Activated naive CD4-positive, alpha-beta T cell treated with Interleukin-2 at 50 U/mL for 16 hours (primary cell): ENCODE results near the gene MAN1A2.
"Not testable (repeated sequence)": the region's sequence is repeated elsewhere in the genome, so short reads cannot be mapped to it uniquely, and the experiment has no call there.

Experiments used
- DNase-seq: peaks from one replicate; pipeline ENCODE4 v3.0.0-alpha.2; 2020

MAN1A2 gene

GRCh38 chr1:117367046-117368025 is at the start of gene MAN1A2:
MAN1A2 (plus strand) TSS chr1:117367449; CDS start chr1:117368184, 735 bp downstream.
- DNase-seq = peak; percentile 73

DNA sequence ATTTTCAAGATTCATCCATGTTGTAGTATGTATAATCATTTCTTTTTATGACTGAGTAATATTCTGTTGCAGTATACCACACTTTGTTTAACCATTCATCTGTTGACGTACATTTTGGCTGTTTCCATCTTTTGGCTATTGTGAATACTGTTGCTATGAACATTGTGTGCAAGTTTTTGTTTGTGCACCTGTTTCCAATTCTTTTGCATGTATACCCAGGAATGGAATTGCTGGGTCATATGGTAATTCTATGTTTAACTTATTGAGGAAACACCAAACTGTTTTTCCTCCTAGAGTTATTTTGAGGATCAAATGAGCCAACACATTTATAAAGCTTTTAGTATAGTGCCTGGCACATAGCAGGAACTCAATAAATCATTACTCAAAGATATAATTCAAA is 49.2 kb upstream of the MAN1A2 start:
- DNase-seq = no peak

DNA sequence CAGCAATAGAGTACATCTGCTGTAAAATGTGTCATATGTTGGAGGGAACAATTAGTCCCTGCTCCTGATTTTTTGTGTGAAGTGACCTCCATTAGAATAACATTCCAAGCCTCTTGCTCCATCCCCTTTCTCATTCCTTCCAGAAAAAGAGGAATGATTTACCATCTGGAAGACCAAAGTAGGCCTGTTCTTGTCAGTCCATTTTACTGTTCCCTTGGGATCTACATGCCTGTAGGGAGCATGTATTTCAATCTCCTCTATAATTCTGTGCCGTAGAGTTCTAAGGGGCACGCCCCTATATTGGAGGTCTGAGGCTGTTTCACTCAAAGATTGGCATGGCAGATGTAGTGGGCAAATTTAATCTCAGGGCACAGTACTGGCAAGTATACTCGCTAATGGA is 48.8 kb upstream of the MAN1A2 start:
- no peak for DNase-seq

DNA sequence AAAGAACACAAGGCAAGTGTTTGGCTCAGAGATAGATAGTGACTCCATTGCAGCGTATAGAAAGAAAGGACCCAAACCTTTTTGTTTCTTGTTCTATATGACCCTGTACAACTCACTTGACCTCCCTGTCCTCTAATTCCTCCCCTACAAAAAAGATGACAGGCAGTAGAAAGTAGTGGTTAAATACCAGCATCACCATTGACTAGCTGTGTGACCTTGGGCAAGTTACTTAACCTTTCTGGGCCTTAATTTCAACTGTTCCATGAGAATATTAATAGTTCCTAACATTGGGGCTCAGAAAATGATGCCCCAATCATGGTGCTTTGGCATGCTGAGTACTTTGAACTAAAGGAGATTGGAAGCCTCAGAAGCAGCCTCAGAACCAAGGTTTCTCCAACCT is 46.7 kb upstream of the MAN1A2 start:
- DNase-seq = no peak

DNA sequence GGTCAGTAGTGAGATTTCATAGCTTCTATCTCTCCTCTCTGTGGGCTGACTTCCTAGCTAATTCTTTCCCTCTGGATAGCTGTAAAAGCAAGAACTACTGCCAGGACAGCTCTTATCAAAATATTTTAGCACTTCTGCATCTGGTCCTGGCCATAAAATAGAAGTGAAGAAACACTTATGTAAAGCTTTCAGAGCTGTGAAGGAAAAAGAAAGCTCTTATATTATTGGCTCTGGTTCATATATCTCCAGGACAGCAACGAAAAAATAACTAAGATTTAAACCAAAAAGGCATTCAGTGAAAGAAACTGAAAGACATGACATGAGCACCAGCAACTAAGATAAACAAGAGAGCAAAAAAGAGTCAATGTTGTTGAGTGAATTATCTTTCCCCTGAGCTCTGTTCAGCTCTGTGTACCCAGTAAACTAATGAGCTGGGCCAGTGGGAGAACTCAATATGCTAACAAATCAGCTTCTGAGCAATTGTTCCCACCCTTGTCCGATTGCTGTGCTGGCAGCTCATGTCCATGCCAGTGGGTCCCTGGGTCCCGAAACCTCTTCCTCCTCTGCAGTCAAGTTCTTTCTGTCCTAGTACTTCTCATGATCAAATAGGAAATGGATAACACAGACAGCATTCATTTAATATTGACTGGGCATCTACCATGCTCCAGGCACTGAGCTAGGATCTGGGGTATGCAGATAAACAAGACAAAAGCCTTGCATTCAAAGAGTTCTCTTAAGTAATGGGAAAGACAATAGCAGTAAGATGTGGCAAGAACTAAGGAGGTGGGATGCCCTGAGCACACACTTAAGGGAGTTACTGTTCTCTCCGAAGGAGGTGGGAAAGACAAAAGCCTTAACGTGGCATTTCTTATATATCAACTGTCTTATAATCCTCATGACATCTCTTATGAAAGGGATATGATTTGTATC is 45.3 kb upstream of the MAN1A2 start:
- no peak for DNase-seq

GRCh38 chr1:117324357-117324756 is 42.9 kb upstream of the MAN1A2 start:
- no peak for DNase-seq

GRCh38 chr1:117326035-117326434 is 41.2 kb upstream of the MAN1A2 start:
- DNase-seq = not testable (repeated sequence)

DNA sequence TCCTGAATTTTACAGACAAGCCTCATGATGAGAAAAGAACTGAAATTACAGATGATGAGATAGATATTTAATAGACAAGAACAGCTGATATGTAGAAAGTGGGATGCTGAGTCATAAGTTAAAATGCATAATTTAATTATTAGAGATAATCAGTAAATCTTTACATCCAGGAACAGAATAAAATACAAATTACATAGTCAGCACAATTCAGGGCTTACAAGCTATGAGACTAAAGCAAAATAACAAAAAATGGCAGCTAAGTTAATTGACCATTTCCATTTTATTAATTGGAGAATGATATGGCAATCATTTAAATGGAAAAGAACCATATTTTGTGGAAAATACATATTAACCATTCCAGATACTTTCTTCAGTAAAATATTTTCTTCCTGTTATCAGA is 40.2 kb upstream of the MAN1A2 start:
- no peak for DNase-seq

- DNase-seq = no peak
These were observed 31.7 kb upstream of the MAN1A2 start for GRCh38 chr1:117335376-117336086.

- DNase-seq = no peak
These were observed 31.0 kb upstream of the MAN1A2 start for GRCh38 chr1:117336088-117336817.

GRCh38 chr1:117339866-117340700 is 27.2 kb upstream of the MAN1A2 start:
- DNase-seq = no peak

DNA sequence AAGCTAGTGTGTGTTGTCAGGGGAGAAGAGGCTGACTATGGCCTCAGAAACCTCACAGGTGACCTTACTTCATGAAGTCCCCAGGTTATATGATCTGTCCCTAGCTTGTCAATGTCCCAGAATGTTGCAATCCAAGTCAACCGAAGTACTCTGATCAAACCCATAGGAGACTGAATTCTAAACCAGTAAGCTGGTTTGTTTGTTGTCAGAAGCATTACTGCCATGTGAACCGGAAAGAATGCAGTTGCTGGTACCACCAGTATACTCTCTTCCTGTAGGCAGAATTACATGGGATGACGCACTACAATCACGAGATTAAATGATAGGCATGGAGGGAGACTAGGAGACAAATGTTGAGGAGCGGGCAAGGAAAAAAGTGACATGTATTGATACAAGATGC is 26.1 kb upstream of the MAN1A2 start:
- no peak for DNase-seq

DNA sequence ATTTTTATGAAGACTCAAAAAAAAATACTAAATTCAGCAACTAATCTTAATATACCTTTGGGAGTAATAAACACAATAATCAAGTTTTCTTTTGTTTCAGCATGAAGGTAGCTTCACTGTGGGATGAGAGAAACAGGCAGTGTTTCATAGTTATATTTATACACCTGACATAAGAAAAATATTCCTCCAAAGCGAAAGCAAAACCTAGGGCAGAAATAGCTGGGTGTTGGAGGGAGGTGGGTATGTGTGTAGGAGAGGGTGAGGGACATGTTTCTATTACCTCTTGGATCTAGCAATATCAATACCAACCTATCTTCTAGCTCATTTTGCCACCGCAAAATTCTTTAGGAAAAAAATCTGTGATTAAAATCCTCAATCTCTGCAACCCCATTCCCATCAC is 24.9 kb upstream of the MAN1A2 start:
- DNase-seq = no peak

DNA sequence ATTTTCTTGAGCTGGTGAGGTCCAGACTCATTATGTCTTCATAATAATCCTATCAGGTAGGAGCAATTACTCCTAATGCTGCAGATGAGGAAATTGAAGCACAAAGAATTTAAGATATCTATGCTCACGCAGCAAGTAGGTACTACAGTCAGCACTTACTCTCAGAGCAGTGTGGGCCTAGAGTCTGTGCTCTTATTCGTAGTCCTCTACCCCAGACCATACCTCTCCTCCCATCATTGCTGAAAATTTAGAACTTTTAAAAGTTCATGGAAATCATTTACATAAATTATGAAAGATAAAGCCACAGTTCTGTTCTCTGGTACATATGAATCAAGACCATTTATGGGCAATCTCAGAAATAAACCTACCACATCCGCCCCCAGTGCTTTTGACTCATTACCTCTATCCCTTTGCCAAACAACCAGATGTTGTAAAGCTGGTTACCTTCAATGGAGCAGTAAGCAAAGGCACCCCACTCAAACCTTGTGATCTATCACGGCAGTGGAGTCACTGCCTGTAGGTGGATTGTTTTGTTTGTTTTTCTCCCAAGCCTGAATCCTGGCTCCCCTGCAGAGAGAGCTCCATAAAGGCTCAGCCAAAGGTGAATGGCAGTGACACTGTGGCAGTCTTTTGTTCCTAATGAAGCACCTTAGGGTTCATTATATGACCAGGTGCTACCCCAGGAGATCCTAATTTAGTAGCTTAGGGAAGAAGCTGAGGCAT is 20.9 kb upstream of the MAN1A2 start:
- peak; percentile 33 for DNase-seq

DNA sequence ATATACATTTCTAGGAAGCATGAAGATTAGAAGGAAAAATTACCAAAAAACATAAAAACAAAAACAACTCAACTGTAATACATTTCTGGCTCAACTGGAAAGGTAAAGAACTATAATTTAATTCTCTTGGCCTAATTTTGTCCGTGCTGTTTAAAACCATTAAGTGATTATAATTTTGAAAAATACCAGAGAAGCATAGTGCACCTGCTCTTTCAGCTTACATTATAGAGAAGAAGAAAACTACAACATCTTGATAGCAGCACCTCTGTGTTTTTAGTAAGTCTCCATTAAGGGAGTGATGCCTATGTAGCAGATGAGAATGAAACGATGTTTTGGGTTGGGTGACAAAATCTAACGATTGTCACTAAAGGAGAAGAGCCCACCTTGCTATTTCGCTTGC is 19.3 kb upstream of the MAN1A2 start:
- DNase-seq = no peak

DNA sequence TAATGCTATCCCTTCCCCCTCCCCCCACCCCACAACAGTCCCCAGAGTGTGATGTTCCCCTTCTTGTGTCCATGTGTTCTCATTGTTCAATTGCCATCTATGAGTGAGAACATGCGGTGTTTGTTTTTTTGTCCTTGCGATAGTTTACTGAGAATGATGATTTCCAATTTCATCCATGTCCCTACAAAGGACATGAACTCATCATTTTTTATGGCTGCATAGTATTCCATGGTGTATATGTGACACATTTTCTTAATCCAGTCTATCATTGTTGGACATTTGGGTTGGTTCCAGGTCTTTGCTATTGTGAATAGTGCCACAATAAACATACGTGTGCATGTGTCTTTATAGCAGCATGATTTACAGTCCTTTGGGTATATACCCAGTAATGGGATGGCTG is 14.6 kb upstream of the MAN1A2 start:
- not testable (repeated sequence) for DNase-seq

GRCh38 chr1:117357833-117358603 is 9.2 kb upstream of the MAN1A2 start:
- DNase-seq = not testable (repeated sequence)

DNA sequence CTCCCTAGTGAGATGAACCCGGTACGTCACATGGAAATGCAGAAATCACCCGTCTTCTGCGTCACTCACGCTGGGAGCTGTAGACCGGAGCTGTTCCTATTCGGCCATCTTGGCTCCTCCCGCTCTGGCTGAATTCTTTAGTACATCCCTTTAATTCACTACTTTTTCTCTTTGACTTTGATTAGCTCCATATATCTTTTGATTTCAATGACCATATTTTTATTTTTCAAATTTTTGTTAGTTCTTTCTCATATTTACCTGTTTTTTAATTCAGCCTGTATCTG is 8.7 kb upstream of the MAN1A2 start:
- not testable (repeated sequence) for DNase-seq

DNA sequence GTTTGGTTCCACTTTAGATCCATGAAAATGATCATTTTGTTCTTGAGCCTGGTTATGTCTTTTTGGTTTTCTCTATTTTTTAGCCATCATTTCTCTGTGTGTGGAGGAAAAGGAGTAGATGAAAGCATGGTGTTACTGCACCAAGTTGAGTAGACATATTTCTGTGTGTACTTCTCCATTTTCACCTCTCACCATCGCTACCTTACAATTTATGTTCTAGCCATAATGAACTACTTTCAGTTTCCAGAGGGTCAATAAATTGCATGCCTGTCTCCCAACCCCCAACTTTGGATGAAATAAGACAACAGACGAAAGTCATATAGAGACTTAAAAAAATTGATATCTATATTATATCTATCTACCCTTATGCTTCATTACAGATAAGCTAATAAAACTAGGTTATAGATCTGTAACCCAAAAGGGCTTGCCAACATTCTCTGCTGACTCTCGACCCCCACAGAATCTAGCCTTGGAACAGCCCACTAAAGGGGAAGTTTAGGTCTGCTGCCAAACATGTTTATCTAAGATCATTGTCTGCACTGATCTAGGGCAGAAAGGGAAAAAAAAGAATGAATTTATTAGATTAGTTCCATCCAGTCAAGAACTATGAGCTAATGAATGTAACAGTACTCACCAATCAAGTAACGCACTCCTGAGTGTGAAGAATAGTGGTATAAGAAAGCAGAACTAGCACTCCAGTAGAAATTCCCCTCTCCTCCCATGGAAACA is 7.5 kb upstream of the MAN1A2 start:
- DNase-seq = no peak
